NCI-H82 treated with DMSO at 0.1 percent for 48 hours (cell line): ENCODE results near the gene NLGN1.

Experiments used
- DNase-seq: peaks from one replicate; lab custom pipeline; 2025; ENCODE audit not compliant: unreplicated experiment; lab: John Stamatoyannopoulos, UW

Gene NLGN1

GRCh38 chr3:173708191-173708590, 310.6 kb downstream of the NLGN1 start:
- no peak for DNase-seq

GRCh38 chr3:173709026-173709425, 311.5 kb downstream of the NLGN1 start:
- no peak for DNase-seq

DNA sequence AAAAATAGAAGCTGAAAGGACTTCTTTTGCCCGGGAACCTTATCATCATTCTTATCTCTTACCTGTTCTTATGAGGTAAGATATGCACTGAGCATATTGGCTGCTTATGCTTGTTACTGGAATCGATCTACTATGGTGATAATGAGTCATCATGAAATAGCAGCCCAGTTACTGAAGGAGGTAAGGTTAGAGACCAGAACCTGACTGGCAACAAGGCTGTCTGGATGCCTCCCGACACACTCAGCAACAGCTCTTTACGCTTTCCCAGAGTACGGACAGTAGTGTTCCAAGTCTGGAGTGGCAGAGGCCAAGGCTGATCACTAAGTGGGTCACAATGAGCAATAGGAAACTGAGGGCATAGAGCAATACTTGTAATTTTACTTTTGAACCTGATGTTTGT, 314.1 kb downstream of the NLGN1 start:
- DNase-seq: no peak

DNA sequence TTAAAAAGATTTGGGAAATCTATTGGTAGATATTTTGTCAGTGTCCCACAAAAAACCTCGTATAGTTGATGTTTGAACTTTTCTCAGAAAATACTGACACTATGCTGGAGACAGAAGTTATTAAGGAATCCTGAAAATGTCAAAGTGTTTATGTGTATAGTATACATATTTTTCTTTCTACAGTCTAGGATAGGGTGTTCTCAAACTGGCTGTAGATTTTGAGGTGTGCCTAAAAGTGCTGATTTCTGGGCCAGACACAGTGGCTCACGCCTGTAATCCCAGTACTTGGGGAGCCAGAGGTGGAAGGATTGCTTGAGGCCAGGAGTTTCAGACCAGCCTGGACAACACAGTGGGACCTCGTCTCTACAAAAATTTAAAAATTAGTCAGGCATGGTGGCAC, 322.0 kb downstream of the NLGN1 start:
- no peak for DNase-seq

DNA sequence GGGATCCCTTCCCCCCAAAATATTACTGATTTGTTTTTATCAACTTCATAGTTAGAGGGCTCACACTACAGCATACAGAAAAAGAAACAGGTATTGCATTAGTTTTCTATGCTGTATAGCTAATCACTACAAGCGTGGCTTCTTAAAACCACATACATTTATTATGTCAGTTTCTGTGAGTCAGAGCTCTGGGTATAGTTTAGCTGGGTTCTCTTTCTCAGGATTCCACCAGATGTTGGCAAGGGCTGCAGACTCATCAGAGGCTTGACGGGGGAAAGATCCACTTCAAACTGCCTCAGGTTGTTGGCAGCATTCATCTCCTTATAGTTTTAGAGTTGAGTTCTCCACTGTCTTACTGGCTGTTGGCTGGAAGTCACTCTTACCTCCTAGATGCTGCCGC, 328.0 kb downstream of the NLGN1 start:
- no peak for DNase-seq

DNA sequence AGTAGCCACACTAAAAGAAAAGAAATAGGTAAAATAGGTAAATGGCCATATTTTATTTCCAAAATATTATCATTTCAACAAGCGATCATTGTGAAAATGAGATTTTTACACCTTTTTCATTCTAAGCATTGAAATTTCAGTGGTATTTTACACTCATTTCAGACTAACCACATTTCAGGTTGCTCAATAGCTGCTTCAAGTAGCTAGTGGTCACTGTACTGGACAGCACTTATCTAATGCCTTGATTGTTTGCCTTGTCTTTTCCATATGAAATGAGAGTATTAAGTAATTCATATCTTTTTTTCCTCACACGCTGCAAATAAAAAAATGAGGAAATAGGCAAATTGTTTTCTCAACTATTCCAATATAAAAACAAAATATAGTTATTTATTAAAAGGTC, 332.8 kb downstream of the NLGN1 start:
- no peak for DNase-seq

GRCh38 chr3:173732237-173732636, 334.7 kb downstream of the NLGN1 start:
- DNase-seq: no peak

DNA sequence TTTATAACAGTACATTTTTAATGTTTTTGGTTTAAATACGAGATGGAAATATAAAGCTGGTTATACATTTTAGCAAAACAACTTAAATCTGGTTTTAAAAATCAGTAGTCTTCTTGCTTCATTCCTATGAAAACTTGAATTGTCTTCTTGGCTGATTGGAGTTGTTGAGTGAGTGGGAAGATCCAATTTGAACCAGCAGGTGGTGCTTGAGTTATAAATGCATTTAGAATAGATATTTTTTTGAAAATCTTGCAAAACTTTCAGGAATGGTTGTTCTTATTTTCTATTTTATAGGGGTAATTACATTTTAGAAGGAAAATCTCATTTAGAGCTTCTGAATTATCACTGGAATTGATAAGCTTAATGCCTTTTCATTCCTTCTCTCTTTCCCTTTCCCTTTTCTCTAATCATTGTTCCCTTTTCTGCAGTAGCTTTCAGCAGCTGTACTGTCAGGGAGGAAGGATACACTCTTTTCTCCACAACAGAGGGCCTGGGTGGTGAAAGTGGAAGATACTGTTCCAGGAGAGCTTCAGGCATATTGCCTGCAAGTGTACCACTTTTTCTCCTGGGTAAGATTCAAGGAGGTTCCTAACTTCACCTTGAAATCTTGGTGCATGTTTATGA, 335.6 kb downstream of the NLGN1 start:
- peak; percentile 30 for DNase-seq

DNA sequence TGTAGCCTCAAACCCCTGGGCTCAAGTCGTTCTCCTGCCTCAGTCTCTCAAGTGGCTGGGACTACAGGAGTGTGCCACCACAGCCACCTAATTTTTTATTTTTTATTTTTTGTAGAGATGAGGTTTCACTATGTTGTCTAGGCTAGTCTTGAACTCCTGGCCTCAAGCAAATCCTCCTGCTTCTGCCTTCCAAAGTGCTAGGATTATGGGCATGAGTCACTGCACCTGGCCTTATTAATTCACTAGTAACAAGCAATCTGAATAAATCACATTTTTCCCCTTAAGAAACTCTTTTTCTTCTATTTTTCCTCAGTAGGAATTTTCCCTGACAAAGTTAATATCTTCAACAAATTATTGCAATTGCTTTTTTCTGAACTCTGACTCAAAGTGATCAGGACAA, 336.9 kb downstream of the NLGN1 start:
- no peak for DNase-seq

DNA sequence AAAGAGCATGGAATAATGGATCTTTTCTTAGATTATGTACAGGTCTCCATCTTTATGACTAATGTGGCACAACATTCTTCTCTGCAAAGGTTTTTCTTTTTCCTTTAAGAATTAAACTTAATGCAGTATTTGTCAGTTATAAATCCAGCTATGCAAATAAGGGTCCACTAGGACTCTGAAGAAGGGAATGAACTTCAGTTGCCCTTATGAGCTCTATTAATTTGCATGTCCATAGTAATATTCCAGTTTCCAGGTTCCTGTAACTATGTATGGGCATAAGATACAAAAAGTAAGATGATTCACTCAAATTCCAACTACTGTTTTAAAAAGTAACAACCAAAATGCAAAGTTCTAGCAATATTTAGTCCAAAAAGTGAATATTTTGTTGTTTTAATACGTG, 337.4 kb downstream of the NLGN1 start:
- DNase-seq: no peak

GRCh38 chr3:173735841-173736240, 338.3 kb downstream of the NLGN1 start:
- DNase-seq: no peak

- DNase-seq: no peak
Measured at GRCh38 chr3:173737167-173737808, 339.7 kb downstream of the NLGN1 start.

- DNase-seq: no peak
Measured at GRCh38 chr3:173739726-173740125, 342.2 kb downstream of the NLGN1 start.

DNA sequence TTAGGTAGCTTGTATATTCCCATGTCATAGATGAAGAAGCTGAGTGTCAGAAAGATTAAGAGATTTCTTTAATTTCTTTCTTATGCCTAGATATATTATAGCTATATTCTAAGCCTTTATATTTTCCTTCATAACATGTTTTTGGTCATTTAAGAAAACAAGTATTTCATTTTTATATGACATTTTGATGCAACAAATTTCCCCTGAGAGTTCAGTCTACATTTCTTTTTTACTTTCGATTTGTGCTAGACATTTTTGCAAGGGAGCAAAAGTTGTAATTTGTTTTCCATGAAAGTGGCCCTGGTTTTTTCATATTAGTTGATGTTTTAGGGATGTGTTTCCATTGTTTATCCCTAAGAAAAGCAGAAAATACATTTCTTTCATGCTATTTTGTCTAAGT, 344.9 kb downstream of the NLGN1 start:
- DNase-seq: no peak

- no peak for DNase-seq
Measured at GRCh38 chr3:173743111-173743510, 345.6 kb downstream of the NLGN1 start.

- DNase-seq: no peak
Measured at GRCh38 chr3:173743516-173743915, 346.0 kb downstream of the NLGN1 start.

- no peak for DNase-seq
Measured at GRCh38 chr3:173744479-173744878, 346.9 kb downstream of the NLGN1 start.

- no peak for DNase-seq
Measured at GRCh38 chr3:173744895-173745294, 347.4 kb downstream of the NLGN1 start.

GRCh38 chr3:173745952-173746682, 348.6 kb downstream of the NLGN1 start:
- no peak for DNase-seq

GRCh38 chr3:173747427-173747826, 349.9 kb downstream of the NLGN1 start:
- DNase-seq: no peak

- DNase-seq: no peak
Measured at GRCh38 chr3:173748105-173748504, 350.6 kb downstream of the NLGN1 start.

DNA sequence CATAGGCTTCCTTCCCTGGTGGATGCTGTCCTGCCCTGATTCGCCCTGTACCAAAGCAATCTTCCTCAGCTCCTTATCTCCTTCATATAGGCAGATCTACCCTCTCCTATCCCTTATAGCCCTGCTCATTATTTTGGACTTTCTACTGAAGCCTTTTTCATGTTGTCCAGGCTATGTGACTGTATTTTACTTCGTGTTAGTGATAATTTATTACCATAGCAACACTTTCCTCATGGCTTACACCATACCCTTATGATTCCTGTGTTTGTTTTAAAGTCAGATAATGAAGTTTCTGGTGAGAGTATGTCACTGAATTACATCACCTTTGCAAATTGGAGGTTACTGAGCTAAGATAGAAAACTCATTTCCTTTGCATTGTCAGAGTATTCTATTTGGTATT, 352.6 kb downstream of the NLGN1 start:
- no peak for DNase-seq
